ENCODE measurements around the gene HEXB.
A peak's percentile ranks its signal among the peaks of the same experiment; 100 is the strongest.
"Not testable (repeated sequence)": the region's sequence is repeated elsewhere in the genome, so short reads cannot be mapped to it uniquely, and the experiment has no call there.

Gene HEXB

GRCh38 chr5:74653991-74654390, 31.0 kb upstream of the HEXB start:
- intact Hi-C loops (cut with DNase I), result no loop called here

GRCh38 chr5:74655206-74655605, 29.8 kb upstream of the HEXB start:
- intact Hi-C loops (cut with DNase I), result no loop called here

More at GRCh38 chr5:74653991-74654390, 31.0 kb upstream of the HEXB start:
- DNase-seq, result peak in 1 of 42 donors; percentile 1

DNA sequence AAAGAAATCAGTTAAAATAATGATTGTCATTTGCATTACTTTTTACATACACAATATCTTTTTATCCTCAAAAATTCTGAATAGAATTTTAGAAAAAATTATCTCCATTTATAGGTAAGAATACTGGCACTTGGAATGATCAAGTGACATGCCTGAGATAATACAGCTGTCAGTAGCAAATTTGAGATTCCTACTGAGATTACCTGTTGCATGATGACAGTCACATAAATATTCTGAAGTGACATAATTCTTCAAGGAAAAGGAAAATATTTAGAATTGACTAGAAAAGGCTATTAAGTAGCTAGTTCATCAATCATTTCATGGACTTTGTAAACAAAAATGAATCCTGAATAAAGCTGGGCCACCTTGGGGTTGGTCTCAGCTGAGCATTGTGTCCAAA, 29.3 kb upstream of the HEXB start:
- DNase-seq, result peak in 1 of 42 donors; percentile 28
- intact Hi-C loops (cut with DNase I), result no loop called here

More at GRCh38 chr5:74655206-74655605, 29.8 kb upstream of the HEXB start:
- DNase-seq, result peak in 1 of 42 donors; percentile 4

GRCh38 chr5:74657165-74657564, 27.9 kb upstream of the HEXB start:
- DNase-seq, result no peak
- intact Hi-C loops (cut with DNase I), result no loop called here

GRCh38 chr5:74659172-74659571, 25.9 kb upstream of the HEXB start:
- intact Hi-C loops (cut with DNase I), result no loop called here

GRCh38 chr5:74660140-74660539, 24.9 kb upstream of the HEXB start:
- DNase-seq, result no peak
- intact Hi-C loops (cut with DNase I), result no loop called here

More at GRCh38 chr5:74659172-74659571, 25.9 kb upstream of the HEXB start:
- DNase-seq, result no peak

DNA sequence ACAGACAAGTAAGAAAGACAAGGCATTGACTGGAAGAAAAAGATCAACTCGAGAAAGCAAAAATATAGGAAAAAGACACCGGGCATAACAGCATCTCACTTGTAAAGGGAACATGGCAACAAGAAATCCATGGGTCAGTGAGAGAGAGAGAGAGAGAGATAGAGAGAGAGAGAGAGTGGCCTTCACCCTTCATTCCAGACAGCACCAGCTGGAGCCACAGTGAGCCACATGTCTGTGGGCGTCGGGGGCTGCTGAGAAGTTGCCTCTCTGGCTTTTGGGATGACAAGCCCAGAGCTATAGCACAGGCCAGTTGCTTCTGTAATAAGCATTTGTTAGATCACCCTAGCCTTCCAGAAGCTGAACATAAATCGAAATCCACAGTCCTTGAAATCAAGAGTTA, 24.2 kb upstream of the HEXB start:
- DNase-seq, result no peak
- intact Hi-C loops (cut with DNase I), result no loop called here

- intact Hi-C loops (cut with DNase I), result no loop called here
- DNase-seq, result peak in 1 of 42 donors; percentile 14
Observed at GRCh38 chr5:74664551-74664950, 20.5 kb upstream of the HEXB start.

GRCh38 chr5:74665273-74665672, 19.8 kb upstream of the HEXB start:
- peak in 1 of 42 donors; percentile 34 for DNase-seq
- intact Hi-C loops (cut with DNase I), result no loop called here

GRCh38 chr5:74665816-74666215, 19.2 kb upstream of the HEXB start:
- intact Hi-C loops (cut with DNase I), result no loop called here
- peak in 1 of 42 donors; percentile 9 for DNase-seq

GRCh38 chr5:74667396-74667795, 17.6 kb upstream of the HEXB start:
- DNase-seq, result peak in 1 of 42 donors; percentile 32
- intact Hi-C loops (cut with DNase I), result no loop called here

GRCh38 chr5:74669821-74670220, 15.2 kb upstream of the HEXB start:
- no peak for DNase-seq
- intact Hi-C loops (cut with DNase I), result loop anchor here (10.0 kb wide), 1 partner anchor 95 kb away; the partner anchor contains the start of genes GFM2 and NSA2

GRCh38 chr5:74670396-74671038, 14.5 kb upstream of the HEXB start:
- intact Hi-C loops (cut with DNase I), result loop anchor here (10.0 kb wide), 1 partner anchor 94 kb away; the partner anchor contains the start of genes GFM2 and NSA2
- peak in 1 of 42 donors; percentile 25 for DNase-seq

DNA sequence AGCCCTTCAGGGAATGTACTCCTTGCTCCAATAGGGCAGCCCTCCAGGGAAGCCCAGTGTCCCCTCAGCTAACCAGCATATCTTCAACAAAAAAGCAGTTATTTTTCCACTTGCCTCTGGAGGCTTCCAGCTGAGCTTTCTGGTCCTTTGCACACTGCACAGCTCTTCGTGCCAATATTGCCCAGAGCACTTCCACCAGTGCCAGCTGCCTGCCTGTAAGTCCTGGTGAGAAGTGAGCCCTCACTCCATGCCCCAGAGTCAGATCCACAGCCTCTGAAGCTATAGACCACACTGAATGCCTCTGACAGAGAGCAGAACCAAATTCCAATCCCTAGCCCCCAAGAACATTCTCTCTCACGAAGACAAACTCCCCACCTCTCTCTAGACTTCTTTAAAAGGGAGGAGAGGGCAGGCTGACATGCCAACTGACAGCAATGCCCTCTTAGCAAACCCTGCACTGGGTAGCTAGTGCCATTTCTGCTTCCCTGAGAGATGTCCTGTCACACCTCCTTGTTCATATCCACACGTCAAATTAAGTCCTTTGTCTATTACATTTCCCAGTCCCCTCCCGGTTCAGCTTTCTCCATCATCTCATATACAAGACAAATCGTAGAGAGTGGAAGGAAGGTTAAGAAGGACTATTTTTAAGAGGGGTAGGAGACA, 12.7 kb upstream of the HEXB start:
- intact Hi-C loops (cut with DNase I), result loop anchor here (2.0 to 10.0 kb wide), 2 partner anchors 92 to 246 kb away; partner anchors contain the start of genes GFM2 and NSA2
- DNase-seq, result peak in 1 of 42 donors; percentile 34

DNA sequence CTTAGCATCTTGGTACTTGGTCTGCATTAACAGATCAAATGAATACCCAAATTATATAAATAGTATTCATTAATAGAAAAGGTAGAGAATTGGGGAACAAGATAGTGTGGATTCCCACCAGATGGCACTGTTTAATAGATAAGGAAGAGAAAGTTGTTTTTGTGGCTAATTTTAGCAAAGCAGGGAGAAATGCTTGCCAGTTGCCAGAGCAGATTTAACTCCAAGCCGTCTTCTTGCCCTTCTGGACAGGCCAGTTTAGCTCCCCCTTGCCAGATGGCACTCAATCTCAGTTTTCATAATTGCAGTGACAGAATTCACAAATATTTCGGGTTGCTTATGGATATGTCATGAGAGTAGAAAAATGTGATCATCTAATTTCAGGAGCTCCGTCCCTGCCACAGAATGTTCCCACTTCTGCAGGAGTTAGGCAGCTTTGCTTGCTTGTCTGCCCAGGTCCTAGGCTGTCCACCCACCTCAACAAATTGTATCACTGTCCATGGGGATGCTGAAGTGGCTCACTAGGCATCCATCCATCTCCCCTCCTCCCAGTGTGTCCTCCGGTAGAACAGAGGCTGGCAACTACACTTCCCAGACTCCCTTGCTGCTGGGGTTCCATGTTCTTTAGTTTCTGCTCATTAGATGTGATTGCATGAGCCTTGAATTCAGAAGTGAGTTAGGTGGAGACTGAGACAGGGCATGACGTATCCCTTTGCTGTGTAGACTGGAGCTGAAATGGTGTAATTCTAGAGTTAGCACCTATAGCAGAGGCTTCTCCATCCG, 11.8 kb upstream of the HEXB start:
- DNase-seq, result peak; percentile 15 to 84 (median 62)
- intact Hi-C loops (cut with DNase I), result loop anchor here (2.0 to 10.0 kb wide), 2 partner anchors 92 to 246 kb away; partner anchors contain the start of genes GFM2 and NSA2

DNA sequence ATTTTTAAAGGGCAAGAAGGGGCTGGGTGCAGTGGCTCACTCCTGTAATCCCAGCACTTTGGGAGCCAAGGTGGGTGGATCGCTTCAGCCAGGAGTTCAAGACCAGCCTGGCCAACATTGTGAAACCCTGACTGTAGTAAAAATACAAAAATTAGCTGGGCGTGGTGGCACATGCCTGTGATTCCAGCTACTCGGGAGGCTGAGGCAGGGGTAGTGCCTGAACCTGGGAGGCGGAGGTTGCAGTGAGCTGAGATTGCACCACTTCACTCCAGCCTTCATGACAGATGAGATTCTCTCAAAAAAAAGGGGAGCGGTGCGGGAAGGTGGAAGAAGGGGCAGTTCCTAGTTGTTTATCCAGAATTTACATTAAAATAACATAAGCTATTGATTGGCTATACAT, 8.6 kb upstream of the HEXB start:
- intact Hi-C loops (cut with DNase I), result loop anchor here (10.0 kb wide), 1 partner anchor 88 kb away; the partner anchor contains the start of genes GFM2 and NSA2
- DNase-seq, result peak in 1 of 42 donors; percentile 26

GRCh38 chr5:74678123-74678522, 6.9 kb upstream of the HEXB start:
- DNase-seq, result not testable (repeated sequence)
- intact Hi-C loops (cut with DNase I), result loop anchor here (10.0 kb wide), 1 partner anchor 87 kb away; the partner anchor contains the start of genes GFM2 and NSA2

- intact Hi-C loops (cut with DNase I), result loop anchor here (10.0 kb wide), 1 partner anchor 86 kb away; the partner anchor contains the start of genes GFM2 and NSA2
- DNase-seq, result peak in 1 of 42 donors; percentile 15
Observed at GRCh38 chr5:74679300-74679699, 5.7 kb upstream of the HEXB start.

DNA sequence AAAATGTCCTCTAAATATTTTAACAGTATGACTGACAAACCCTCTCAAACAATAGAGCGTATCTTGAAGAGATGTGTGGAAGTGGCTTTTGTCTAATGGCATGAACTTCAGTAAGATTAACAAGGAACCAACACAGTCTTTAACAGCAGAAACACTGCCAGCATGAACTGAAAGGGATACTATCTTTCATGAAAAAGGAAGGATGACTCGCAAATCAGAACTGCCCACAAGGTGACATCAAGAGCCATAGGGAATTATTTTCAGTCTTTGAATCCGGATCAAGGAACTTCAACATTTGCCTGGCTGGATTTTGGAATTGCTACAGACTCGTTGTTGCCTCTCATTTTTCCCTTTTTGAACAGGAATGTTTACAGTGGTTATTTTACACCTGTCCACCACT, 5.1 kb upstream of the HEXB start:
- peak in 1 of 42 donors; percentile 5 for DNase-seq
- intact Hi-C loops (cut with DNase I), result loop anchor here (10.0 kb wide), 1 partner anchor 85 kb away; the partner anchor contains the start of genes GFM2 and NSA2

Data from head of caudate nucleus (tissue), 42 donors.